ENCODE results near the gene HOXA3.

GRCh38 chr7:27093184-27093895, 59.0 kb downstream of the HOXA3 start:
- TF ChIP-seq CTCF (IDR thresholded peaks at IDR 0.05; ENCODE audit: insufficient read depth, low read length): no peak
- TF ChIP-seq SPI1 (IDR thresholded peaks at IDR 0.05; ENCODE audit: borderline replicate concordance, low read depth): no peak
- TF ChIP-seq REST (IDR thresholded peaks at IDR 0.05; ENCODE audit: insufficient replicate concordance, low read depth): no peak
- no peak for TF ChIP-seq POLR2AphosphoS5 (IDR thresholded peaks at IDR 0.05; ENCODE audit: low read depth)
- TF ChIP-seq GABPA (IDR thresholded peaks at IDR 0.05; ENCODE audit: low read depth): no peak

Data from HL-60 (cell line).